C4-2B (cell line): ENCODE data around the gene OSGIN1.

ENCODE experiments used
- H3K27ac ChIP-seq: fragments of 450-650 bp; 2 replicates; pipeline ENCODE4 v1.5.1; 2017
- CTCF ChIP-seq: fragments of 450-650 bp; conservative IDR thresholded peaks from 2 replicates; pipeline ENCODE4 v1.5.1; 2017; ENCODE audit warnings: mild to moderate bottlenecking
- ZFX ChIP-seq: fragments of 450-650 bp; IDR thresholded peaks from 2 replicates; pipeline ENCODE4 v1.6.1; 2017

Gene OSGIN1

GRCh38 chr16:83968306-83968851, 15.3 kb downstream of the OSGIN1 start:
- H3K27ac ChIP-seq = no peak overlapping the region
- TF ChIP-seq ZFX = no peak
- TF ChIP-seq CTCF = no peak; the same call in 1 of the 2 replicates

GRCh38 chr16:83968891-83969649, 16.0 kb downstream of the OSGIN1 start:
- TF ChIP-seq CTCF (no peak), ZFX (no peak)
- H3K27ac ChIP-seq = no peak overlapping the region

- TF ChIP-seq CTCF (no peak), ZFX (no peak)
- H3K27ac ChIP-seq = no peak overlapping the region
Measured at GRCh38 chr16:83969771-83970429, 16.9 kb downstream of the OSGIN1 start.

GRCh38 chr16:83970430-83970815, 17.4 kb downstream of the OSGIN1 start:
- no peak for TF ChIP-seq CTCF
- TF ChIP-seq ZFX = no peak

GRCh38 chr16:83971165-83972130, 18.4 kb downstream of the OSGIN1 start:
- H3K27ac ChIP-seq = no peak overlapping the region
- TF ChIP-seq CTCF = no peak
- TF ChIP-seq ZFX = no peak

More at GRCh38 chr16:83970430-83970815, 17.4 kb downstream of the OSGIN1 start:
- no peak overlapping the region for H3K27ac ChIP-seq

- H3K27ac ChIP-seq = no peak overlapping the region
- TF ChIP-seq ZFX (no peak), CTCF (no peak)
Measured at GRCh38 chr16:83972256-83973008, 19.4 kb downstream of the OSGIN1 start.
